GM12872 (cell line): ENCODE measurements around the gene B4GALT3.

Experiments used
- CTCF ChIP-seq: IDR thresholded peaks from 3 replicates; pipeline ENCODE4 v1.5.1; 2011; ENCODE audit warnings: low read depth, mild to moderate bottlenecking, low read length, moderate library complexity; ENCODE audit not compliant: insufficient read depth

The B4GALT3 gene

GRCh38 chr1:161179698-161180097 lies 2.4 kb upstream of the B4GALT3 start:
- no peak for TF ChIP-seq CTCF

GRCh38 chr1:161177936-161178244 lies 583 bp upstream of the B4GALT3 start:
- TF ChIP-seq CTCF, result no peak

- no peak for TF ChIP-seq CTCF
These were observed 717 bp downstream of the B4GALT3 start for GRCh38 chr1:161176468-161177111.

- TF ChIP-seq CTCF, result no peak
These were observed 1.4 kb downstream of the B4GALT3 start for GRCh38 chr1:161175771-161176453.

GRCh38 chr1:161174911-161175310 lies 2.4 kb downstream of the B4GALT3 start:
- TF ChIP-seq CTCF, result no peak

- no peak for TF ChIP-seq CTCF
These were observed 3.6 kb downstream of the B4GALT3 start for GRCh38 chr1:161173711-161174110.

- TF ChIP-seq CTCF, result no peak
These were observed 4.4 kb downstream of the B4GALT3 start for GRCh38 chr1:161172776-161173376.
